SU-DHL-6 (cell line): ENCODE results near the gene BMPR1A.

Experiments used
- CTCF ChIP-seq: fragments of 200-600 bp; sonication (generic); IDR thresholded peaks from one replicate; pipeline ENCODE4 v1.5.1; 2017; ENCODE audit warnings: antibody characterized with exemption, mild to moderate bottlenecking, low read length, moderate library complexity; ENCODE audit not compliant: insufficient read depth, poor library complexity, severe bottlenecking
- EZH2phosphoT487 ChIP-seq: fragments of 200-600 bp; sonication (generic), shearing (Covaris generic); conservative IDR thresholded peaks from 2 replicates; pipeline ENCODE4 v1.6.1; 2018; ENCODE audit warnings: mild to moderate bottlenecking, antibody characterized with exemption, low read length, moderate library complexity, mixed read lengths

GRCh38 chr10:86793696-86794095 lies 37.3 kb downstream of the BMPR1A start:
- TF ChIP-seq CTCF (no peak), EZH2phosphoT487 (no peak)
